Ascending aorta (tissue), 2 donors: ENCODE measurements around the gene WBP4. TPM values are rescaled to one million over a fixed set of nuclear protein-coding genes. Genes with fewer than 3 reads are reported as not detected.
"Not testable (repeated sequence)": the region's sequence is repeated elsewhere in the genome, so short reads cannot be mapped to it uniquely, and the experiment has no call there.

Experiments used
- DNase-seq, 2 donors: peaks; one replicate each; pipeline ENCODE4 v3.0.0-alpha.2; 2019; ENCODE audit warnings: low spot score in 2 of 2
- H3K27ac ChIP-seq, 2 donors: fragments of 200-600 bp; sonication (generic); one replicate each; pipeline ENCODE4 v1.5.1; 2016 to 2017; ENCODE audit warnings: mild to moderate bottlenecking in 1 of 2
- H3K27me3 ChIP-seq: fragments of 200-600 bp; sonication (generic); one replicate; pipeline ENCODE4 v1.5.1; 2017
- H3K36me3 ChIP-seq, 2 donors: fragments of 200-600 bp; sonication (generic); one replicate each; pipeline ENCODE4 v1.5.1; 2016
- H3K4me1 ChIP-seq, 2 donors: fragments of 200-600 bp; sonication (generic); one replicate each; pipeline ENCODE4 v1.5.1; 2016 to 2017; ENCODE audit warnings: mild to moderate bottlenecking in 1 of 2
- H3K4me3 ChIP-seq, 2 donors: fragments of 200-600 bp; sonication (generic); one replicate each; pipeline ENCODE4 v1.5.1; 2016 to 2017; ENCODE audit warnings: mild to moderate bottlenecking in 1 of 2
- H3K9me3 ChIP-seq, 2 donors: fragments of 200-600 bp; sonication (generic); one replicate each; pipeline ENCODE4 v1.5.1; 2016
- intact Hi-C: fragments of 100-400 bp; cut with DNase I; formaldehyde crosslinking; loops from one replicate; pipeline ENCODE4 v1.15.1; 2023
- total RNA-seq: library from RNA; depleted of rRNA; stranded (reverse); fragments of >200 nt; gene quantifications from one replicate; pipeline ENCODE4 v1.1.0, GENCODE V29; 2016
- TF ChIP-seq, protein P1 (sequence below), 3 experiments: fragments of 200-600 bp in 2 of 3; fragments of 450-650 bp in 1 of 3; sonication (generic) in 2 of 3; IDR thresholded peaks; one replicate each; pipeline ENCODE4 v1.5.1; 2016 to 2019; ENCODE audit warnings: antibody characterized with exemption in 3 of 3, mild to moderate bottlenecking in 1 of 3, moderate library complexity in 1 of 3

WBP4 gene
- total RNA-seq, 1 donor from 2014 or later, result 0.96 TPM

DNA sequence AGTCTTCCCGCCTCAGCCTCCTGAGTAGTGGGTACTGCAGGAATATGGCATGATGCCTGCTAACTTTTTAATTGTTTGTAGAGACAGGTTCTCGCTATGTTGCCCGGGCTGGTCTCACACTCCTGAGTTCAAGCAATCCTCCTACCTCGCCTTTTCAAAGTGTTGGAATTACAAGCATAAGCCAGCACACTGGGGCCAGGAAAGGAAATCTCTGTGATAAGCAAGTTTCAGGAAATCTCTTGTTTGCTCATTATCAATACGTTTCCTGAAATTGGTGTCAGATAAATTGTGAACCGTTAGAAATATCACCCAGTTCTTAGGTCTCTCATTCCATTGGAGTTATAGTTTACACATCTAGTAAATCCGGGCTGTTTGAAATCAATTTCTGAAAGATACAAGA is 14.2 kb downstream of the WBP4 start:
- Histone ChIP-seq H3K36me3 (peaks cover 64 to 94% of the 10 kb centered on the region in 2 donors), H3K4me1 (no peaks in the 10 kb centered on the region), H3K27me3 (no peaks in the 10 kb centered on the region), H3K9me3 (no peaks in the 10 kb centered on the region), H3K27ac (no peak overlapping the region), H3K4me3 (no peak overlapping the region)
- intact Hi-C loops, result loop anchor here (2.0 kb wide), 1 partner anchor 147 kb away; no protein-coding TSS in a partner anchor
- DNase-seq, result no peak
- TF ChIP-seq, protein P1, sequence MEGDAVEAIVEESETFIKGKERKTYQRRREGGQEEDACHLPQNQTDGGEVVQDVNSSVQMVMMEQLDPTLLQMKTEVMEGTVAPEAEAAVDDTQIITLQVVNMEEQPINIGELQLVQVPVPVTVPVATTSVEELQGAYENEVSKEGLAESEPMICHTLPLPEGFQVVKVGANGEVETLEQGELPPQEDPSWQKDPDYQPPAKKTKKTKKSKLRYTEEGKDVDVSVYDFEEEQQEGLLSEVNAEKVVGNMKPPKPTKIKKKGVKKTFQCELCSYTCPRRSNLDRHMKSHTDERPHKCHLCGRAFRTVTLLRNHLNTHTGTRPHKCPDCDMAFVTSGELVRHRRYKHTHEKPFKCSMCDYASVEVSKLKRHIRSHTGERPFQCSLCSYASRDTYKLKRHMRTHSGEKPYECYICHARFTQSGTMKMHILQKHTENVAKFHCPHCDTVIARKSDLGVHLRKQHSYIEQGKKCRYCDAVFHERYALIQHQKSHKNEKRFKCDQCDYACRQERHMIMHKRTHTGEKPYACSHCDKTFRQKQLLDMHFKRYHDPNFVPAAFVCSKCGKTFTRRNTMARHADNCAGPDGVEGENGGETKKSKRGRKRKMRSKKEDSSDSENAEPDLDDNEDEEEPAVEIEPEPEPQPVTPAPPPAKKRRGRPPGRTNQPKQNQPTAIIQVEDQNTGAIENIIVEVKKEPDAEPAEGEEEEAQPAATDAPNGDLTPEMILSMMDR (IDR thresholded peaks at IDR 0.05), result no peak

- H3K27ac ChIP-seq, result no peak overlapping the region
- intact Hi-C loops, result no loop called here
- H3K36me3 ChIP-seq, result peaks cover 61 to 94% of the 10 kb centered on the region in 2 donors
- no peaks in the 10 kb centered on the region for H3K4me1 ChIP-seq
- TF ChIP-seq, protein P1 (IDR thresholded peaks at IDR 0.05), result no peak
- H3K27me3 ChIP-seq, result no peaks in the 10 kb centered on the region
- no peaks in the 10 kb centered on the region for H3K9me3 ChIP-seq
- no peak overlapping the region for H3K4me3 ChIP-seq
- no peak for DNase-seq
Measured at GRCh38 chr13:41077475-41077874, 16.2 kb downstream of the WBP4 start.

GRCh38 chr13:41079725-41080124 is 18.4 kb downstream of the WBP4 start:
- no peaks in the 10 kb centered on the region for H3K4me1 ChIP-seq
- H3K9me3 ChIP-seq, result no peaks in the 10 kb centered on the region
- no peak overlapping the region for H3K27ac ChIP-seq
- DNase-seq, result no peak
- TF ChIP-seq, protein P1 (IDR thresholded peaks at IDR 0.05), result no peak
- H3K36me3 ChIP-seq, result peaks cover 49 to 84% of the 10 kb centered on the region in 2 donors
- no peaks in the 10 kb centered on the region for H3K27me3 ChIP-seq
- no peak overlapping the region for H3K4me3 ChIP-seq
- intact Hi-C loops, result no loop called here

DNA sequence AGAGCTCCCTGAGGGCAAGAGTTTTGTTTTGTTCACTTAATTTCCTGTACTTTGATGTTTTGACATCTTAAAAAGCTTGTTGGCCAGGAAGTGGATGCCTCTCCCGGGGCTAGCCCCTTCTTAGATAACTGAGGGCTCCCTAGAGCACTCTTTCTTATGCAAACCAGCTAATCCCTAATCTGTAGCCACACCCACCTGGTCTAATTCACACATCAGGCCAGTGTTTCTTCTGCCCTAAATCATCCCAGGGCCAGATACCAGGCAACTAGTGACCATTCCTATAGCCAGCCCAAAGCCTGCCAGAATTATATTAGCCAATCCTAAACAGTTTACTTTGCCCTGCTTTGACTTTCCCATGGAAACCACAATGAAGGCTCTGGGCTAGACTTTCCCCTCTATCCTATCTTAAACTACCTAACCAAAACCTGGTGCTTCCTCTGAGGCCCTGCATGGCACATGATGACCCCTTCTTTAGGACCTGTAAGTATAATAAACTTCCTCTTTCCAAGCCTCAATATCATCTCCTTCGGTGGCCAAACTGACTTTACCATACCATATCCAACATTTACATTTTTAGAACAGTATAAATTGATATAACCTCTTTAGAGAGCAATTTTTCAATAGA is 24.8 kb downstream of the WBP4 start:
- peaks cover 14 to 34% of the 10 kb centered on the region in 2 donors for H3K36me3 ChIP-seq
- TF ChIP-seq, protein P1 (IDR thresholded peaks at IDR 0.05), result no peak
- no peaks in the 10 kb centered on the region for H3K4me1 ChIP-seq
- no peak overlapping the region for H3K4me3 ChIP-seq
- no peaks in the 10 kb centered on the region for H3K9me3 ChIP-seq
- intact Hi-C loops, result no loop called here
- no peak for DNase-seq
- H3K27me3 ChIP-seq, result no peaks in the 10 kb centered on the region
- H3K27ac ChIP-seq, result no peak overlapping the region

- H3K4me3 ChIP-seq, H3K27me3 ChIP-seq, DNase-seq, H3K27ac ChIP-seq, H3K9me3 ChIP-seq, intact Hi-C loops, H3K4me1 ChIP-seq, H3K36me3 ChIP-seq: not testable (repeated sequence)
Measured at GRCh38 chr13:41095681-41096080, 34.4 kb downstream of the WBP4 start.

DNA sequence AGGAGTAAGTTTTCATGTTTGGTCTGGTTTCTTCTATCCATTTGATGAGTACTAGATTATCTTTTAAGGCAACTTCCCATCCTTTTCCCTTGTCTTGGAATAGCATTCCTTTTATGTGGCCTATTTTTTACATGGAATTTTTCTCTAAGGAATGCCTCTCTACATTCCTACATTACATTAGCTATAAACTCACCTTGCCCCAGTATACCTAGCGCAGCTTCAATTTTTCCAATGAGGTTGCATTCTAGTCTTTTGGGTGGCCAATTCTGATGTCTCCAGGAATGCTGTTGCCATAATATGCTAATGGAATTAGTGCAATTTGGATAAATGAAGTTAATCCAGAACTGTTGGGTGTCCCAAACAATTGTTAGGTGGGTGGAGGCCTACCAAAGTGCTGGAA is 37.5 kb downstream of the WBP4 start:
- Histone ChIP-seq H3K9me3 (no peaks in the 10 kb centered on the region), H3K27ac (no peak overlapping the region), H3K27me3 (no peaks in the 10 kb centered on the region), H3K36me3 (no peaks in the 10 kb centered on the region), H3K4me3 (no peak overlapping the region), H3K4me1 (no peaks in the 10 kb centered on the region)
- intact Hi-C loops, result no loop called here
- no peak for DNase-seq
- TF ChIP-seq, protein P1 (IDR thresholded peaks at IDR 0.05), result no peak
